ENCODE measurements around the gene RPL7L1. TPM values are rescaled to one million over a fixed set of nuclear protein-coding genes. Genes with fewer than 3 reads are reported as not detected.

The RPL7L1 gene
- total and polyA plus RNA-seq, 2 donors (not counting 1 experiment from before 2014, with no cell fraction given), result 80.0 to 108 TPM

- Histone ChIP-seq H3K27ac (ENCODE audit: insufficient read depth, low read length) (no peak overlapping the region), H3K4me1 (ENCODE audit: control insufficient read depth, extremely low read depth, insufficient read depth, low read length) (no peaks in the 10 kb centered on the region), H3K79me2 (ENCODE audit: control insufficient read depth, insufficient read depth, low read length) (no peaks in the 10 kb centered on the region), H2AFZ (ENCODE audit: low read length) (no peak overlapping the region), H4K20me1 (ENCODE audit: control insufficient read depth, extremely low read depth, insufficient read depth, low read length) (no peaks in the 10 kb centered on the region), H3K4me3 (replicated peaks in 1 of 4; ENCODE audit: control extremely low read depth in 1 of 4, insufficient read depth in 1 of 4, low read depth in 3 of 4, low read length in 4 of 4) (no peak overlapping the region), H3K9me3 (ENCODE audit: control insufficient read depth, insufficient read depth, low read depth, low read length) (no peaks in the 10 kb centered on the region), H3K36me3 (ENCODE audit: control insufficient read depth, insufficient read depth, low read length) (no peaks in the 10 kb centered on the region), H3K9ac (ENCODE audit: insufficient read depth, low read length) (no peak overlapping the region), H3K4me2 (ENCODE audit: extremely low read depth, insufficient read depth, low read length) (no peak overlapping the region), H3K27me3 (ENCODE audit: control insufficient read depth, insufficient read depth, low read length) (no peaks in the 10 kb centered on the region)
- TF ChIP-seq EZH2 (IDR thresholded peaks at IDR 0.05; ENCODE audit: low read length, missing control alignments) (no peak), CTCF (conservative IDR thresholded peaks at IDR 0.05 in 1 of 2, IDR thresholded peaks at IDR 0.05 in 1 of 2; ENCODE audit: low read depth in 1 of 2, low read length in 2 of 2) (no peak)
- DNase-seq (ENCODE audit: low read depth in 2 of 2), result no peak
Observed at GRCh38 chr6:42914546-42914945, 35.1 kb downstream of the RPL7L1 start.

DNA sequence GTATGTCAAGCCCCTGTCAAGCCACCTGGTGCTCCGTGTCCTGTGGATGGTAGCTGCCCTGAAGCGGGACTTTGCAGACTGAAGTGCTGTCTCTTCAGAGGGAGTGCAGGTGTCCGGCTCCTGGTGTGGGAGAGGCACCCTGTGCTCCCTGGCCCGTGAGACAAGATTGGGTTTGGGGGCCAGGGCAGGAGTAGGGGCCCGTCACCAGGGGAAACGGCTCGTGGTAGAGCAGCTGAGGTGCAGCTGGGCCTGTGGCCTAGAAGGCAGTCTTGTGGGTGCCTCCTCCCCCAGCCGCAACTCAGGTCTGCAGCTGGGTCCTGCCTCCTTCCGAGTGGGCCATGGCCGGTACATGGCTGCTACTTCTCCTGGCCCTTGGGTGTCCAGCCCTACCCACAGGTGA, 36.3 kb downstream of the RPL7L1 start, which contains the start of gene PTCRA:
PTCRA (plus strand) TSS at position 322 of the 400 bp plus-strand sequence; CDS start at position 339, 17 bp downstream.
- TF ChIP-seq CTCF (conservative IDR thresholded peaks at IDR 0.05 in 1 of 2, IDR thresholded peaks at IDR 0.05 in 1 of 2; ENCODE audit: low read depth in 1 of 2, low read length in 2 of 2) (no peak), EZH2 (IDR thresholded peaks at IDR 0.05; ENCODE audit: low read length, missing control alignments) (no peak)
- Histone ChIP-seq H3K4me3 (replicated peaks in 1 of 4; ENCODE audit: control extremely low read depth in 1 of 4, insufficient read depth in 1 of 4, low read depth in 3 of 4, low read length in 4 of 4) (no peak within 1 kb of the TSS), H4K20me1 (ENCODE audit: control insufficient read depth, extremely low read depth, insufficient read depth, low read length) (no peaks in the 10 kb centered on the region), H3K36me3 (ENCODE audit: control insufficient read depth, insufficient read depth, low read length) (no peaks in the 10 kb centered on the region), H3K79me2 (ENCODE audit: control insufficient read depth, insufficient read depth, low read length) (no peaks in the 10 kb centered on the region), H3K4me1 (ENCODE audit: control insufficient read depth, extremely low read depth, insufficient read depth, low read length) (no peaks in the 10 kb centered on the region), H3K9me3 (ENCODE audit: control insufficient read depth, insufficient read depth, low read depth, low read length) (no peaks in the 10 kb centered on the region), H3K27me3 (ENCODE audit: control insufficient read depth, insufficient read depth, low read length) (no peaks in the 10 kb centered on the region), H3K9ac (ENCODE audit: insufficient read depth, low read length) (no peak within 1 kb of the TSS), H2AFZ (ENCODE audit: low read length) (no peak within 1 kb of the TSS), H3K27ac (ENCODE audit: insufficient read depth, low read length) (no peak within 1 kb of the TSS), H3K4me2 (ENCODE audit: extremely low read depth, insufficient read depth, low read length) (no peak within 1 kb of the TSS)
- DNase-seq (ENCODE audit: low read depth in 2 of 2), result no peak

- Histone ChIP-seq H3K27ac (ENCODE audit: insufficient read depth, low read length) (no peak overlapping the region), H3K27me3 (ENCODE audit: control insufficient read depth, insufficient read depth, low read length) (no peaks in the 10 kb centered on the region), H3K4me1 (ENCODE audit: control insufficient read depth, extremely low read depth, insufficient read depth, low read length) (no peaks in the 10 kb centered on the region), H3K36me3 (ENCODE audit: control insufficient read depth, insufficient read depth, low read length) (no peaks in the 10 kb centered on the region), H3K9ac (ENCODE audit: insufficient read depth, low read length) (no peak overlapping the region), H4K20me1 (ENCODE audit: control insufficient read depth, extremely low read depth, insufficient read depth, low read length) (no peaks in the 10 kb centered on the region), H2AFZ (ENCODE audit: low read length) (no peak overlapping the region), H3K4me2 (ENCODE audit: extremely low read depth, insufficient read depth, low read length) (no peak overlapping the region), H3K79me2 (ENCODE audit: control insufficient read depth, insufficient read depth, low read length) (no peaks in the 10 kb centered on the region), H3K9me3 (ENCODE audit: control insufficient read depth, insufficient read depth, low read depth, low read length) (no peaks in the 10 kb centered on the region), H3K4me3 (replicated peaks in 1 of 4; ENCODE audit: control extremely low read depth in 1 of 4, insufficient read depth in 1 of 4, low read depth in 3 of 4, low read length in 4 of 4) (no peak overlapping the region)
- TF ChIP-seq CTCF (conservative IDR thresholded peaks at IDR 0.05 in 1 of 2, IDR thresholded peaks at IDR 0.05 in 1 of 2; ENCODE audit: low read depth in 1 of 2, low read length in 2 of 2) (no peak), EZH2 (IDR thresholded peaks at IDR 0.05; ENCODE audit: low read length, missing control alignments) (no peak)
- no peak for DNase-seq (ENCODE audit: low read depth in 2 of 2)
Observed at GRCh38 chr6:42916288-42916687, 36.9 kb downstream of the RPL7L1 start.

Measured in fibroblast of lung (primary cell).